Neuronal stem cell (in vitro differentiated cells): ENCODE measurements around the gene SDHAF2.

Source experiments
- DNase-seq: peaks from one replicate; pipeline ENCODE4 v3.0.0-alpha.2; 2013; ENCODE audit warnings: low spot score
- H2AFZ ChIP-seq: one replicate; pipeline ENCODE4 v1.6.1; 2013; ENCODE audit warnings: mild to moderate bottlenecking, low read length, inconsistent platforms
- H2AK5ac ChIP-seq: 2 replicates; pipeline ENCODE4 v1.6.1; 2013; ENCODE audit warnings: low read depth, mild to moderate bottlenecking, inconsistent platforms, low read length, moderate library complexity, mixed read lengths
- H2BK120ac ChIP-seq: 2 replicates; pipeline ENCODE4 v1.6.1; 2013; ENCODE audit warnings: low read depth, mild to moderate bottlenecking, inconsistent platforms, low read length, moderate library complexity, mixed read lengths
- H2BK12ac ChIP-seq: one replicate; pipeline ENCODE4 v1.6.1; 2013; ENCODE audit warnings: low read length, inconsistent platforms
- H2BK15ac ChIP-seq: 2 replicates; pipeline ENCODE4 v1.6.1; 2013; ENCODE audit warnings: mild to moderate bottlenecking, low read length, inconsistent platforms, mixed read lengths
- H2BK5ac ChIP-seq: one replicate; pipeline ENCODE4 v1.6.1; 2013; ENCODE audit warnings: inconsistent platforms, mild to moderate bottlenecking, low read length, moderate library complexity
- H3K14ac ChIP-seq: one replicate; pipeline ENCODE4 v1.6.1; 2013; ENCODE audit warnings: low read length, inconsistent platforms
- H3K18ac ChIP-seq: 2 replicates; pipeline ENCODE4 v1.6.1; 2013; ENCODE audit warnings: low read length, inconsistent platforms
- H3K23ac ChIP-seq: 2 replicates; pipeline ENCODE4 v1.6.1; 2013; ENCODE audit warnings: low read depth, mild to moderate bottlenecking, mixed read lengths, low read length, inconsistent platforms; ENCODE audit not compliant: poor library complexity
- H3K27ac ChIP-seq: replicated peaks from 3 replicates; pipeline ENCODE4 v1.5.1; 2013; ENCODE audit warnings: low read length, inconsistent platforms
- H3K27me3 ChIP-seq, 3 experiments: 2 replicates each; pipeline ENCODE4 v1.6.1; 2013; ENCODE audit warnings: low read length in 3 of 3, mild to moderate bottlenecking in 2 of 3, inconsistent platforms in 1 of 3, low read depth in 1 of 3, mixed read lengths in 1 of 3, moderate library complexity in 1 of 3; ENCODE audit not compliant: control insufficient read depth in 3 of 3, insufficient read depth in 3 of 3
- H3K36me3 ChIP-seq, 2 donors: replicated peaks in 1 of 2; 2 replicates each; pipeline ENCODE4 v1.6.1; 2013; ENCODE audit warnings: low read length in 2 of 2; ENCODE audit not compliant: control insufficient read depth in 2 of 2, insufficient read depth in 2 of 2
- H3K4ac ChIP-seq: 2 replicates; pipeline ENCODE4 v1.6.1; 2013; ENCODE audit warnings: inconsistent platforms, mild to moderate bottlenecking, low read length, moderate library complexity
- H3K4me1 ChIP-seq, 2 donors: 1 replicate in 1 of 2; 2 replicates in 1 of 2; pipeline ENCODE4 v1.6.1; 2013; ENCODE audit warnings: low read length in 2 of 2, low read depth in 1 of 2; ENCODE audit not compliant: control insufficient read depth in 2 of 2, insufficient read depth in 1 of 2
- H3K4me2 ChIP-seq: one replicate; pipeline ENCODE4 v1.6.1; 2013; ENCODE audit warnings: mild to moderate bottlenecking, low read length, inconsistent platforms; ENCODE audit not compliant: insufficient read depth, poor library complexity, severe bottlenecking
- H3K4me3 ChIP-seq, 2 donors: 2 replicates each; pipeline ENCODE4 v1.5.1; 2013; ENCODE audit warnings: low read length in 2 of 2, mild to moderate bottlenecking in 2 of 2, inconsistent platforms in 1 of 2, moderate library complexity in 1 of 2
- H3K79me1 ChIP-seq: one replicate; pipeline ENCODE4 v1.6.1; 2013; ENCODE audit warnings: low read depth, mild to moderate bottlenecking, inconsistent platforms, low read length, moderate library complexity
- H3K9ac ChIP-seq: one replicate; pipeline ENCODE4 v1.6.1; 2013; ENCODE audit warnings: mild to moderate bottlenecking, low read depth, low read length, inconsistent platforms; ENCODE audit not compliant: poor library complexity
- H3K9me3 ChIP-seq, 2 donors: replicated peaks in 1 of 2; 2 replicates each; pipeline versions ENCODE3 to v1.6.1; 2013; ENCODE audit warnings: low read length in 2 of 2, mild to moderate bottlenecking in 2 of 2, inconsistent platforms in 1 of 2, low read depth in 1 of 2, mixed read lengths in 1 of 2, moderate library complexity in 1 of 2; ENCODE audit not compliant: control insufficient read depth in 2 of 2, insufficient read depth in 1 of 2
- H4K8ac ChIP-seq: one replicate; pipeline ENCODE4 v1.6.1; 2013; ENCODE audit warnings: low read depth, mild to moderate bottlenecking, inconsistent platforms, low read length, moderate library complexity
- H4K91ac ChIP-seq: one replicate; pipeline ENCODE4 v1.6.1; 2013; ENCODE audit warnings: low read length, low read depth, mild to moderate bottlenecking, inconsistent platforms; ENCODE audit not compliant: poor library complexity
- WGBS, 2 donors: extraction: QIAGEN DNeasy Blood & Tissue Kit; methylation state at CpG; one replicate each; pipeline ENCODE4 v1.1.7; 2013; ENCODE audit warnings: missing lambda C conversion rate in 2 of 2, mixed read lengths in 1 of 2; ENCODE audit not compliant: insufficient read length in 2 of 2, insufficient replicate concordance in 1 of 2; ENCODE audit errors: extremely low coverage in 2 of 2; 5-methylcytosine and 5-hydroxymethylcytosine counted together

The SDHAF2 gene

GRCh38 chr11:61414547-61414946 lies 15.4 kb upstream of the SDHAF2 start:
- H3K14ac ChIP-seq: no peak overlapping the region
- H2BK120ac ChIP-seq: no peak overlapping the region
- no peak overlapping the region for H3K4me2 ChIP-seq
- H4K8ac ChIP-seq: no peak overlapping the region
- no peak overlapping the region for H2AK5ac ChIP-seq
- H3K36me3 ChIP-seq: peaks cover 66 to 100% of the 10 kb centered on the region in 2 donors
- no peaks in the 10 kb centered on the region for H3K4me1 ChIP-seq
- H3K79me1 ChIP-seq: no peaks in the 10 kb centered on the region
- H3K27ac ChIP-seq: no peak overlapping the region
- no peak overlapping the region for H2AFZ ChIP-seq
- no peak overlapping the region for H2BK12ac ChIP-seq
- H2BK5ac ChIP-seq: no peak overlapping the region
- no peak for DNase-seq
- no CpG with 5 or more reads among the region's 2 CpGs for WGBS, 2 donors
- no peak overlapping the region for H3K4ac ChIP-seq
- H4K91ac ChIP-seq: no peak overlapping the region
- no peak overlapping the region for H2BK15ac ChIP-seq
- no peaks in the 10 kb centered on the region for H3K9me3 ChIP-seq
- H3K27me3 ChIP-seq: no peaks in the 10 kb centered on the region
- no peak overlapping the region for H3K9ac ChIP-seq
- H3K18ac ChIP-seq: no peak overlapping the region
- H3K4me3 ChIP-seq: no peak overlapping the region
- no peak overlapping the region for H3K23ac ChIP-seq

GRCh38 chr11:61415381-61415780 lies 14.5 kb upstream of the SDHAF2 start:
- H2AFZ ChIP-seq: no peak overlapping the region
- H2BK15ac ChIP-seq: no peak overlapping the region
- H3K4me2 ChIP-seq: no peak overlapping the region
- no peak overlapping the region for H2BK12ac ChIP-seq
- no peaks in the 10 kb centered on the region for H3K79me1 ChIP-seq
- no peak overlapping the region for H3K4ac ChIP-seq
- H4K8ac ChIP-seq: no peak overlapping the region
- H3K9me3 ChIP-seq: no peaks in the 10 kb centered on the region
- H3K4me1 ChIP-seq: no peaks in the 10 kb centered on the region
- H3K9ac ChIP-seq: no peak overlapping the region
- no peak overlapping the region for H2AK5ac ChIP-seq
- H3K14ac ChIP-seq: no peak overlapping the region
- no peaks in the 10 kb centered on the region for H3K27me3 ChIP-seq
- no peak overlapping the region for H3K23ac ChIP-seq
- H3K36me3 ChIP-seq: peaks cover 65 to 100% of the 10 kb centered on the region in 2 donors
- no peak for DNase-seq
- no CpG with 5 or more reads among the region's 6 CpGs for WGBS, 2 donors
- no peak overlapping the region for H2BK5ac ChIP-seq
- no peak overlapping the region for H3K18ac ChIP-seq
- H2BK120ac ChIP-seq: no peak overlapping the region
- H3K4me3 ChIP-seq: no peak overlapping the region
- no peak overlapping the region for H3K27ac ChIP-seq
- H4K91ac ChIP-seq: no peak overlapping the region

- peaks cover 59 to 100% of the 10 kb centered on the region in 2 donors for H3K36me3 ChIP-seq
- H3K27me3 ChIP-seq: no peaks in the 10 kb centered on the region
- H3K9me3 ChIP-seq: no peaks in the 10 kb centered on the region
- no peak overlapping the region for H3K23ac ChIP-seq
- no peak overlapping the region for H3K4ac ChIP-seq
- H3K14ac ChIP-seq: no peak overlapping the region
- H2AK5ac ChIP-seq: no peak overlapping the region
- H3K18ac ChIP-seq: no peak overlapping the region
- H2BK12ac ChIP-seq: no peak overlapping the region
- H2BK15ac ChIP-seq: no peak overlapping the region
- H4K8ac ChIP-seq: no peak overlapping the region
- peaks cover 5% of the 10 kb centered on the region for H3K79me1 ChIP-seq
- H3K9ac ChIP-seq: no peak overlapping the region
- H2BK5ac ChIP-seq: no peak overlapping the region
- no peak overlapping the region for H3K4me2 ChIP-seq
- no CpG with 5 or more reads among the region's 3 CpGs for whole genome bisulfite sequencing, 2 donors
- H3K27ac ChIP-seq: no peak overlapping the region
- no peaks in the 10 kb centered on the region for H3K4me1 ChIP-seq
- H4K91ac ChIP-seq: no peak overlapping the region
- no peak overlapping the region for H2AFZ ChIP-seq
- H2BK120ac ChIP-seq: no peak overlapping the region
- no peak overlapping the region for H3K4me3 ChIP-seq
- DNase-seq: no peak
Observed at GRCh38 chr11:61416941-61417340, 13.0 kb upstream of the SDHAF2 start.

- Histone ChIP-seq H3K18ac (no peak overlapping the region), H3K4me2 (no peak overlapping the region), H4K91ac (no peak overlapping the region), H3K9ac (no peak overlapping the region), H2BK15ac (no peak overlapping the region), H3K27ac (no peak overlapping the region), H3K14ac (no peak overlapping the region), H3K27me3 (no peaks in the 10 kb centered on the region), H3K36me3 (peaks cover 59 to 100% of the 10 kb centered on the region in 2 donors), H3K79me1 (peaks cover 5% of the 10 kb centered on the region), H3K23ac (no peak overlapping the region), H3K4me1 (no peaks in the 10 kb centered on the region), H2BK120ac (no peak overlapping the region), H3K9me3 (no peaks in the 10 kb centered on the region), H2BK5ac (no peak overlapping the region), H2BK12ac (no peak overlapping the region), H4K8ac (no peak overlapping the region), H3K4ac (no peak overlapping the region), H3K4me3 (no peak overlapping the region), H2AFZ (no peak overlapping the region), H2AK5ac (no peak overlapping the region)
- WGBS, 2 donors: no CpG with 5 or more reads among the region's 2 CpGs
- DNase-seq: no peak
Observed at GRCh38 chr11:61417670-61418069, 12.3 kb upstream of the SDHAF2 start.
